Measurements from ENCODE around the gene OR4N2.
"Not testable (repeated sequence)": the region's sequence is repeated elsewhere in the genome, so short reads cannot be mapped to it uniquely, and the experiment has no call there.

Gene OR4N2, protein sequence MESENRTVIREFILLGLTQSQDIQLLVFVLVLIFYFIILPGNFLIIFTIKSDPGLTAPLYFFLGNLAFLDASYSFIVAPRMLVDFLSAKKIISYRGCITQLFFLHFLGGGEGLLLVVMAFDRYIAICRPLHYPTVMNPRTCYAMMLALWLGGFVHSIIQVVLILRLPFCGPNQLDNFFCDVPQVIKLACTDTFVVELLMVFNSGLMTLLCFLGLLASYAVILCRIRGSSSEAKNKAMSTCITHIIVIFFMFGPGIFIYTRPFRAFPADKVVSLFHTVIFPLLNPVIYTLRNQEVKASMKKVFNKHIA

DNA sequence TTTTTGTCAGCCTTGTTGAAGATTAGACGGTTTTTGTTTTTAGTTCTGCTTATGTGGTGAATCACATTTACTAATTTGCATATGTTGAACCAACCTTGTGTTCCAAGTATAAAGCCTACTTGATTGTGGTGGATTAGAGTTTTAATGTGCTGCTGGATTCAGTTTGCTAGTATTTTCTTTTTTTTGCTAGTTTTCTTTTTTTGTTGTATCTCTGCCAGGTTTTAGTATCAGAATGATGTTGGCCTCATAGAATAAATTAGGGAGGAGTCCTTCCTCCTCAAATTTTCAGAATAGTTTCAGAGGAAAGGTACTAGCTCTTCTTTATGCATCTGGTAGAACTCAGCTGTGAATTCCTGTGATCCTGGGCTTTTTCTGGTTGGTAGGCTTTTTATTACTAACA, at the start of gene OR4N2:
OR4N2 (plus strand) TSS at position 301 of the 400 bp plus-strand sequence. CDS start 23,679 bp downstream, outside the sequence.
- not testable (repeated sequence) for DNase-seq (ENCODE audit: low spot score)

DNA sequence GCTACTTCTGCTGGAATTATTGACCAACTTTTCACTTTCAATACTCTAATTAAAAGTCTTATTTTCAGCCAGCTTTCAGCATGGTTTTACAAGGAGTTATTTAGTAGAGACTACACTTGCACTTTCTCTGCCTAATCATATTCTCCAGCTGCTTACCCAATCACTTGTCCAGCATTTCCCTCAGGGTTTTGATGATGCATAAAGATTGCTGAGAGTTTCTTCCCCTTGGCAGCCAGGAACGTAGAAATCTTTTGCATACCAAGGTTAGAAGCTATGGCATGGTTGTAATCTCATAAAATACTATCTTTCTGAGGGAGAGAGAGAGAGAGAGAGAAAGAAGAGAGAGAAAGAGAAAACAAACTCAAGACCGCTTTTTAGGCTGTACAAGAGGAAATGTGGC, 49.4 kb upstream of the OR4N2 start:
- no peak for DNase-seq (ENCODE audit: low spot score)

DNA sequence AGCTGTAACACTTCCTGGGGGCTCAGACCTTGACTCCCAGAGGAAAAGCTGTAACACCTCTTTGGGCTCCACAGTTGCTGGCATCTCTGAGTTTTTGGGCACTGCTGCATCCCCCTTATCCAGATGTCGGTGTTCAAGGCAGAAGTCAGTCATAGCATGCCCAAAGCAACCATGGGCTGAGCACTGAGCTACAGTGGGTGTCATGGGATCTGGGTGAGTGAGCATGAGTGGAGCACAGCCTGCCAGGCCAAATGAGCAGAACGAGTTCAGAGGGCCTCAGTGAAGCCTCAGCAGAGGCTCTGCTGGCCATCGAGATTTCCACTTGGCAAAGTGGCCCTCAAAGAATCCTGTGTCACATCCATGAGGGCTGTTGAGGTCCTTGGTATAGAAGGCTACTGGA, 32.1 kb upstream of the OR4N2 start:
- DNase-seq (ENCODE audit: low spot score) = not testable (repeated sequence)

DNA sequence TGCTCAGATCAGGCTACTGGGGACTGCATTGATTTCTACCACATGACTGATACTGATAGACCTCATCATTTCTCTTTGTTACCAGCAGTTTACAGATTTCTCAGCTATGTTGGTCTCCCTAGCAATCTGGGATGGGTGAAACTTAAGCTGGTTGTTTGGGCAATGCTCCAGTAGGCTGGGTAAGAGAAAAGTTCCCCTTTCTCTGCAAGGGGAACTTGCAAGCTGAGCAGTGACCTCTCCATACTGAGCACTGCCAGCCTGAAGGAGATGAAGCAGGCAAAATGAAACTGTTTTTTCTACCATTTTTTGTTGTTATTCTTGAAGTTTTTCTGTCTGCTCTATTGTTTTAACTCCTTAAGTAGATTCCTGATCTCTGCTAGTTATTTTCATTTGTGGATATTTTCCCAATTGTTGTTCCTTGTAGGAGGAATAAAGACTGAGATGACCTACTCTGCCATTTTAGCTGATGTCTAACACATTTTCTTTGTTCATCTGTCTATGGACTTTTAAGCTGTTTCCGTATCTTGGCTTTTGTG, 31.6 kb upstream of the OR4N2 start:
- DNase-seq (ENCODE audit: low spot score) = no peak

DNA sequence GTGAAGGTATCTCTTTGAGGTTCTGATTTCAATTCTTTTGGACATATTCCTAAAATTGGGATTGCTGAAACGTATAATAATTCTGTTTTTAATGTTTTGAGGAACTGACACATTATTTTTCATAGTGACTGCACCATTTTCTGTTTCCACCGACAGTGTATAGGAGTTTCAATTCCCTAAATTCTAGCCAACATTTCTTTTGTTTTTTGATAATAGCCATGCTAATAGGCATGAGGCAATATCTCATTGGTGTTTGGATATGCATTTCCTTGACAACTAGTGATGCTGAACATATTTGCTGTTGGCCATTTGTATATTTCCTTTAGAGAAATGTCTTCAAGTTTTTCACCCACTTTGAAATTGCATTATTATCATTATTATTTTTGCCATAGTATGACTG, 31.1 kb upstream of the OR4N2 start:
- not testable (repeated sequence) for DNase-seq (ENCODE audit: low spot score)

DNA sequence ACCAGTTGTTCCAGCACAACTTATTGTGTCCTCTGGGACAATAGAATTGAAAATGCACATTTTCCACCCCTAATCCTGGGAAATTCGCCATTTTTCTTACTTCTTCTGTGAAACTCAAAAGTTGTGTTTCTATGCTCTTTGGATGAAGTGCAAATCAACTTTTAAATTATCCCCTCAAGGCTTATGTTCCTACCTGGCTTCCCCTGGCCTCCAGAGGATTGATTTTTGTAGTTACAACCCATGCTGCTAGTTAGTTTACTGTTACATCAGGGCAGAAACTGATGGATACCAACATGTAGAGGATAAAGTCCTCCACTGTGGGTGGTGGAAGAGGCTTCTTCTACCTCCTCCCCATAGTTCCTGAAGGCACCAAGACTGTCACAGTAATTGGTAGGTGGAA, 30.4 kb upstream of the OR4N2 start, which contains the start of gene OR4M1:
OR4M1 (plus strand) TSS at position 301 of the 400 bp plus-strand sequence. CDS start 6,819 bp downstream, outside the sequence.
- DNase-seq (ENCODE audit: low spot score) = not testable (repeated sequence)

DNA sequence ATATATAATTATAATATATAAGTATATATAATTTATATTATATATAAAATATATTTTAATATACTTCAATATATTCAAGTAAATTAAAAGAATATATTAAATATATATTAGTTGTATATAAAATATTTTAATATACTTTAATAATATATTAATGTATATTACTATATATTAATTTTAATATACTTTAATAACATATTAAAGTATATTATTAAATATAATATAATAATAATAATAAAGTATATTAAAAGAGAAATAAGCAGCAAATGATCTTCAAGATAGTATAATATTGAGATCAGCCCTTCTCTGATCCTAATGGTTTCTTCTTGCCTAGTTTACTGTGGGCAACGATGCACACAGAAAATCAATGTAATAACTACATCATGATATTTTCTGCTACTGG, 28.0 kb upstream of the OR4N2 start:
- DNase-seq (ENCODE audit: low spot score) = no peak

DNA sequence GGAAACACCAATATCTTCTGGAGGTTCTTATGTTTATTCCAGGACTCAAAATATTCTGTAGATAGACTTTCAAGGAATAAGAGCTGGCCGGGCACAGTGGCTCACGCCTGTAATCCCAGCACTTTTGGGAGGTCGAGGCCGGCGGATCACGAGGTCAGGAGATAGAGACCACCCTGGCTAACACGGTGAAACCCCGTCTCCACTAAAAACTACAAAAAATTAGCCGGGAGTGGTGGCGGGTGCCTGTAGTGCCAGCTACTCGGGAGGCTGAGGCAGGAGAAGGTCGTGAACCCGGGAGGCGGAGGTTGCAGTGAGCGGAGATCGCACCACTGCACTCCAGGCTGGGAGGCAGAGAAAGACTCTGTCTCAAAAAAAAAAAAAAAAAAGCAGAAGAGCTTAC, 17.7 kb upstream of the OR4N2 start:
- not testable (repeated sequence) for DNase-seq (ENCODE audit: low spot score)

DNA sequence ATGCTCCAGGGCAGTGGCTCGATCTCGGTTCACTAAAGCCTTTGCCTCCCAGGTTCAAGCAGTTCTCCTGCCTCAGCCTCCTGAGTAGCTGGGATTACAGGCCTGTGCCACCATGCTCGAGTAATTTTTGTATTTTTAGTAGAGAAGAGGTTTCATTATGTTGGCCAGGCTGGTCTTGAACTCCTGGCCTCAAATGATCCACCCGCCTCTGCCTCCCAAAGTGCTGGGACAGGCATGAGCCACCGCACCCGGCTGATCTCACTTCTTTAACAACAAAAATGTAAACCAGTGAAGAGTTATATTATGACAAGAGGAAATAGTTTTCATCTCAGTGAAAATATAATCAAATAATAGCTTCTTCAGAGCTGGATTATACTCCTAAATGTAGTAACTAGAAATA, 16.3 kb upstream of the OR4N2 start:
- not testable (repeated sequence) for DNase-seq (ENCODE audit: low spot score)

DNA sequence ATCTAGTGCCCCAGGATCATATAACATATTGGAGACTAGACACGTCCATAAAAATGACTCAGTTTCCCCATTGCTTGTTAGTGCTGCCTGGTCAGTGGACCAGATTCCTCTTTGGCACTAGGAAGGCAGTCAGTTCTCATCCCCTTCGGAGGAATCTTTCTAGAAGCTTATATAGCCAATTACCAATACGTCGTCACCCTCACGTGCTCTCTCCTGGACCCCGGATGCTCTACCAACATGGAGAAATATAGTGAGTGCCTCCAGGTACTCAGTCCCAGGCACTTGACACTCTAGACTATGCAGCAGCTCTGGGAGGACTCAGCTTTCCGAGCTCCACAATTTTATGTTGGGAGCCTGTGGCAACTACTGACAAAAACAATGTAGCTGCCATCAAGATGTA, 15.4 kb upstream of the OR4N2 start:
- not testable (repeated sequence) for DNase-seq (ENCODE audit: low spot score)

DNA sequence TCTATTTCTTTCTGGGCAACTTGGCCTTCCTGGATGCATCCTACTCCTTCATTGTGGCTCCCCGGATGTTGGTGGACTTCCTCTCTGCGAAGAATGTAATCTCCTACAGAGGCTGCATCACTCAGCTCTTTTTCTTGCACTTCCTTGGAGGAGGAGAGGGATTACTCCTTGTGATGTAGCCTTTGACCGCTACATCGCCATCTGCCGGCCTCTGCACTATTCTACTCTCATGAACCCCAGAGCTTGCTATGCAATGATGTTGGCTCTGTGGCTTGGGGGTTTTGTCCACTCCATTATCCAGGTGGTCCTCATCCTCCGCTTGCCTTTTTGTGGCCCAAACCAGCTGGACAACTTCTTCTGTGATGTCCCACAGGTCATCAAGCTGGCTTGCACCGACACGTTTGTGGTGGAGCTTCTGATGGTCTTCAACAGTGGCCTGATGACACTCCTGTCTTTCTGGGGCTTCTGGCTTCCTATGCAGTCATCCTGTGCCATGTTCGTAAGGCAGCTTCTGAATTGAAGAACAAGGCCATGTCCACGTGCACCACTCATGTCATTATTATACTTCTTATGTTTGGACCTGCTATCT, 7.0 kb upstream of the OR4N2 start:
- not testable (repeated sequence) for DNase-seq (ENCODE audit: low spot score)

DNA sequence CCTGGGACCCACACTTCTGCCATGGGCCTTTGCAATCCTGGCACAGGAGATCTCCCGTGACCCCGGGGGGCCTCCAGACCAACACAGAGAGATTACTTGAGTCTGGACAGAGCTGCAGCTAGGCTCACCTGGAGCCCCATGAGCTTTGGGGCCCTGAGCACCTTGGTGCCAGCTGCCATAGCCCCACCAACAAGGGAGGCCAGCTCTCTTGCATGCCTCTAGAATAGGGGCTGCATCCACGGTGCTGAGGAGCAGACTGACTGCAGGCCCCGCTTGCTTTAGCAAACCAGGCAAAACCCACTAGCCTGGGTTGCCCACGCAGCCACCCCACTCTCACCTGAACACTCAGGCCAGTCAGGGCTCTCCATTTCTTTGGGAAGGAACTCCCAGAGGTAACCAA, 3.7 kb upstream of the OR4N2 start:
- DNase-seq (ENCODE audit: low spot score) = no peak

DNA sequence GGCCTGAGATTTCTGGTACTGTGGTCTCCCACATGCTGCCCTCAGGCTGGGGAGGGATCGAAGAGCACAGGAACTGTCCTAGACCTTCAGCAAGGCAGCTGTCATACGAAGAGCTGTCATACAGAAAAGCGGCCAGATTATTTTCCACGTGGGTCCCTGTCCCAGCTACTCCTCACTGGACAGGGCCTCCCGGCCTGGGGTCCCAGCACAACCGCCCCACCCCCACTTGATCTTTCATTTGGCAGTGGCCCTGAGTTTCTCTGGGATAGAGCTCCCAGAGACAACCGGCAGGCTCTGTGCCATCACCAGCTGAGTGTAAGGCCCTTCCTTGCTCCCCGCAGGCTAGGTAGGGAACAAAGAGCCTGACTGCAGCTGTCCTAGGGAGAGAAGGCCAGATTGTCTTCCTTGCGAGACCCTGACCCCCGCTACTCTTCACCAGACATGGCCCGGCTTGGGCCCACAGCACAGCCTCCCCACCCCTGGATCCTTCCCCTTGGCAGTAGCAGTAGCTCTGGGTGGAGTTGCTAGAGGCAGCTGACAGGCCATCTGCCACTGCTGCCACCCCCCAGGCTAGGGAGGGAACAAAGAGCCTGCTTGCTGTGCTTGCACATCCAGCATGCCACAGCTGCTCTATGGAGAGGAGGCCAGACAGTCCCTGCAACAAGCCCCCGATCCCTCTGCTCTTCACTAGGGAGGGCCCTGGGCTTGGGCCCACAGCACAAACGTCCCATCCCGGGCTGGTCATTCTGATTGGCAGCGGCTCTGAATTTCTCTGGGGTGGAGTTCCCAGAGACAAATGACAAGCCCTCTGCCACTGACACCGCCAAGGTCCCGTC, 3.1 kb upstream of the OR4N2 start:
- DNase-seq (ENCODE audit: low spot score) = no peak

DNA sequence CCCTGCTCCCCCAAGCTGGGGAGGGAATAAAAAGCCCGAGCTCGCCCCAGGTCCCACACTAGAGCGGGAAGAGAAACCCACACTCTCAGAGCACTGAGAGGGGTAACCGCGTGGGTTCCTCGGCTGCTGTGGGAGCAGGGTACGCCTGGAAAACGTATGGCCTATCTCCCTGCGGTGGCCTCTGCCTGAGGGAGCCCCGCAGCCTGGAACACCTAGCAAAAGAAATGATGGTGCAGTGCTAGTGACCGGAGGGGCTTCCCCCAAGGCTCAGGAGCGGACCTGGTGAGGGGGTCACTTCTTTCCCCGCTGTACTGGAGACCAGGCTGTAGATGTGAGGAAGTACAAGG, 2.5 kb upstream of the OR4N2 start:
- no peak for DNase-seq (ENCODE audit: low spot score)

DNA sequence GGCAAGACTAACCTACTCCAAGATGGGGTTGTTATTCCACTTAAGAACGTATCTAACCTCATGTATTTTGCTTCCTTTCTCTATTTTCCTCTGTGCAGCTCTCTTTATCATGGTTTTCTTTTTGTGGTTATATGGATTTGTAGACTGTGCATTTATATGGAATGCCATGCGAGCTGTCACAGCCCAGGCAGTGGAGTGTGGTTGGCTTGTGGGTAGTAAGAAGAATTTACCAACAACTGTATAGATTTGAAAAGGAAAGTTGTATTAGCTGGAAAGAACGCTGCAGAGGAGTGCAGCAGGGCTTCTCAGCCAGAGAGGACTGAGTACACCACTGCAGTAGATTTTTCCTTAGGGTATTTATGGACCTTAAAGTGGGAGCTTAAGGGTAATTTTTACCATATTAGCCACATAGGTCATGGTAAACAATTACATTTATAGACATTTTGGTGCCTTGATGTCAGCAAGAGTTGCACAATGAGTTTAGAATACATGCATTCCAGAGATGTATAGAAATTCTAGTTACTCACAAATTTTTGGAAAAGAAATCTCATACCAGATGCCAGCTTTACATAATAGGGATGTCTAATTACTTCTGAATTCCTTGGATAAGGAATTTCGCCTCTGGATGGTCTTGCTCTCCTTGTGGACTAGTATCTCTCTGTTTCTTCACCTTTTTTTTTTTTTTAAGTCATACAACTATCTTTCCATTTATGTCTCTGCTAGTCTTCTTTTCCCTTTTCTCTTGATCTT, 9.8 kb downstream of the OR4N2 start:
- not testable (repeated sequence) for DNase-seq (ENCODE audit: low spot score)

DNA sequence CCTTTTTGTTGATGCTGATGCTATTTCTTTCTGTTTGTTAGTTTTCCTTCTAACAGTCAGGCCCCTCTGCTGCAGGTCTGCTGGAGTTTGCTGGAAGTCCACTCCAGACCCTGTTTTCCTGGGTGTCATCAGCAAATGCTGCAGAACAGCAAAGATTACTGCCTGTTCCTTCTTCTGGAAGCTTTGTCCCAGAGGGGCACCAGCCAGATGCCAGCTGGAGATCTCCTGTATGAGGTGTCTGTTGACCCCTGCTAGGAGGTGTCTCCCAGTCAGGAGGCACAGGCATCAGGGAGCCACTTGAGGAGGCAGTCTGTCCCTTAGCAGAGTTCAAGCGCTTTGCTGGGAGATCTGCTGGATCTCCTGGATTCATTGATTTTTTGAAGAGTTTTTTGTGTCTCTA, 16.3 kb downstream of the OR4N2 start:
- DNase-seq (ENCODE audit: low spot score) = not testable (repeated sequence)

DNA sequence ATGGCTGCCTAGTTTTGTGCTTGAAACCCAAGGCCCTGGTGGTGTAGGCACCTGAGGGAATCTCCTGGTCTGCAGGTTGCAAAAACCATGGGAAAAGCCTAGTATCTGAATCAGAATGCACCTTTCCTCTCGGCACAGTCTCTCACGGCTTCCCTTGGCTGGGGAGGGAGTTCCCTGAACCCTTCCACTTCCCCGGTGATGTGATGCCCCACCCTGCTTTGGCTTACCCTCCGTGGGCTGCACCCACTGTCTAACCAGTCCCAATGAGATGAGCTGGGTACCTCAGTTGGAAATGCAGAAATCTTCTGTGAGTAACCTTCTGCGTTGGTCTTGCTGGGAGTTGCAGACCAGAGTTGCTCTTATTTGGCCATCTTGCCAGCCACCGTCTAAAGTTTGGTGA, 17.4 kb downstream of the OR4N2 start:
- DNase-seq (ENCODE audit: low spot score) = not testable (repeated sequence)

DNA sequence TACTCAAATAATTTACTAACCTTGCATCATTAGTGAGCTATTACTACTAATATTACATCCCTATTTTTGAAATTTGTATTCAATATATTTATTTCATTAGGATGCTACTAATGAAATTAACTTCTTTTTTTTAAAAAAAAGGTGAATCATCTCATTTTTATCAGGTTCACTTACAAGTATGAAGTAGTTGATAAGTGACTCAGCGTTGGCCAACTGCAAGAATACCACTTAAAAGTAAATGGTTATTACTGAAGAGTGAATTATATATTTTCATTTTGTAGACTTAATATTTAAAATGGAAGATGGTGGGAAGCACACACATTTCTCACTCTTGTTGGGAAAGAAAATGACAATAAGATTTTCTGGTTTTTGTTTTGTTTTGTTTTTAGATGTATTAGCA, 19.6 kb downstream of the OR4N2 start:
- DNase-seq (ENCODE audit: low spot score) = no peak

DNA sequence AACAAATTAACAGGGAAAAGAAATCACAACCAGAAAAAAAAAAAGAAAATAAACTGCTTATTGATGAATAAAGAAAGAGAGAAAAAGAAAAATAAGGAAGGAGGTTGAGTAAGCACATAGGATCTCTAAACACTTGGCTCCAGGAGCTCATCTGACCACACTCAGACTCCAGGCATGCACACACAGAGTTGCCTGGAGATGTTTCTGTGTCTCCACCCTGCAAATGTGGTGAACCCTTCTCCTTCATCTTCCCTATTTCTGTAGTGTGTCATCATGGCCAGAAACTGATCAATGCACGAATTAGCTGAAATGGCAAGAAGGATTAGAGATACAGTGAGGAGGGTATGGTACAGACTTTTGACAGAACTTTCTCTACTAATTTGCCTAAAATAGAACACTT, 20.2 kb downstream of the OR4N2 start:
- DNase-seq (ENCODE audit: low spot score) = no peak

DNA sequence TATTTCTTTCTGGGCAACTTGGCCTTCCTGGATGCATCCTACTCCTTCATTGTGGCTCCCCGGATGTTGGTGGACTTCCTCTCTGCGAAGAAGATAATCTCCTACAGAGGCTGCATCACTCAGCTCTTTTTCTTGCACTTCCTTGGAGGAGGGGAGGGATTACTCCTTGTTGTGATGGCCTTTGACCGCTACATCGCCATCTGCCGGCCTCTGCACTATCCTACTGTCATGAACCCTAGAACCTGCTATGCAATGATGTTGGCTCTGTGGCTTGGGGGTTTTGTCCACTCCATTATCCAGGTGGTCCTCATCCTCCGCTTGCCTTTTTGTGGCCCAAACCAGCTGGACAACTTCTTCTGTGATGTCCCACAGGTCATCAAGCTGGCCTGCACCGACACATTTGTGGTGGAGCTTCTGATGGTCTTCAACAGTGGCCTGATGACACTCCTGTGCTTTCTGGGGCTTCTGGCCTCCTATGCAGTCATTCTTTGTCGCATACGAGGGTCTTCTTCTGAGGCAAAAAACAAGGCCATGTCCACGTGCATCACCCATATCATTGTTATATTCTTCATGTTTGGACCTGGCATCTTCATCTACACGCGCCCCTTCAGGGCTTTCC, 24.2 kb downstream of the OR4N2 start:
- not testable (repeated sequence) for DNase-seq (ENCODE audit: low spot score)

DNA sequence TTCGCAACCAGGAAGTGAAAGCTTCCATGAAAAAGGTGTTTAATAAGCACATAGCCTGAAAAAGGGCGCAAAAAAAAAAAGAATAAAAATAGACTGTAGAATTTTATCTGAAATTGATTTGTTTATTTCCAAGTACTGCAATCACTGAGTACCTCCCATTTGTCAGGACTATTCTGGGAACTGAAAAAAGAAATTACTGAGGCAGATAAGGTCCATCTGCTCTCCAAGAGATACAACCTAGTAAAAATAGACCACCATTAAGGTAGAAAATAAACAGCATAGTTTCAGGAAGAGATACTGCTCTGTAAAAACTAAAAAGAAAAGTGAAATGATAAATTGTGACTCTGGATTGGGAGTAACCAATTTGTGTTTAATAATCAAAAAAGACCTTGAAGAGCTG, 24.7 kb downstream of the OR4N2 start:
- no peak for DNase-seq (ENCODE audit: low spot score)

All from CD4-positive, alpha-beta T cell treated with Interleukin-6 at 100 ng/mL for 8 hours (primary cell).